Mucosa of rectum (tissue), 2 donors: ENCODE measurements around the gene MAP7.
"Not testable (repeated sequence)": the region's sequence is repeated elsewhere in the genome, so short reads cannot be mapped to it uniquely, and the experiment has no call there.

ENCODE experiments used
- H3K27ac ChIP-seq, 2 donors: one replicate each; pipeline ENCODE4 v1.7.0; 2013; ENCODE audit warnings: inconsistent platforms in 2 of 2, low read depth in 2 of 2, low read length in 2 of 2
- H3K27me3 ChIP-seq, 2 donors: one replicate each; pipeline ENCODE4 v1.7.0; 2013; ENCODE audit warnings: low read length in 2 of 2; ENCODE audit not compliant: control insufficient read depth in 2 of 2, insufficient read depth in 2 of 2
- H3K36me3 ChIP-seq, 2 donors: one replicate each; pipeline ENCODE4 v1.7.0; 2013; ENCODE audit warnings: low read length in 2 of 2; ENCODE audit not compliant: control insufficient read depth in 2 of 2, insufficient read depth in 2 of 2
- H3K4me1 ChIP-seq, 2 donors: one replicate each; pipeline ENCODE4 v1.7.0; 2013; ENCODE audit warnings: low read length in 2 of 2, mild to moderate bottlenecking in 1 of 2; ENCODE audit not compliant: control insufficient read depth in 2 of 2, insufficient read depth in 2 of 2
- H3K4me3 ChIP-seq, 2 donors: one replicate each; pipeline ENCODE4 v1.7.0; 2013; ENCODE audit warnings: low read length in 2 of 2
- H3K9ac ChIP-seq, 2 donors: one replicate each; pipeline ENCODE4 v1.7.0; 2013; ENCODE audit warnings: low read length in 2 of 2, low read depth in 1 of 2, mild to moderate bottlenecking in 1 of 2
- H3K9me3 ChIP-seq, 2 donors: one replicate each; pipeline ENCODE4 v1.7.0; 2013; ENCODE audit warnings: low read length in 2 of 2; ENCODE audit not compliant: control insufficient read depth in 2 of 2
- donor health status: healthy.
- donor health status: Normal muscosa, but diverticular disease.

The MAP7 gene

DNA sequence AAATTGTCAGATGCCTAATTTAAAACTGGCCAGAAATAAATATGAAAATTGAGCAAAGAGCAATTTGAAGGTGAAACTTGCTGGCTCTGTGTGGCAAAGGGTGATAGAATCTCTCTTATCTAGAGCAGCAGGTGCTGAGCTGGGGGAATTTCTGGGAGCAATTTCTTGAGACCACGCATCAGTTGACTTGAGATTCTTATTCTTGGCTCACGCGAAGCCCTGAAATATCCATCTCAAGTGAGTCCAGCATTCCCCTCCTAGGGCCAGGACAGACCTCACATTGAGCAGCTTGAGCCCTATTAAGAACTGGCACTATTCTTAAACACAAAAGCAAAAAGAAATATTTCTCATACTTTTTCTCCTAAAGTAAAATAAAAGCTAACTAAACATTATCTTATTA is 66.3 kb downstream of the MAP7 start:
- Histone ChIP-seq H3K9me3 (no peaks in the 10 kb centered on the region), H3K27me3 (no peaks in the 10 kb centered on the region), H3K4me3 (no peak overlapping the region), H3K27ac (no peak overlapping the region), H3K4me1 (no peaks in the 10 kb centered on the region), H3K36me3 (no peaks in the 10 kb centered on the region), H3K9ac (no peak overlapping the region)

GRCh38 chr6:136483005-136483404 is 67.2 kb downstream of the MAP7 start:
- not testable (repeated sequence) for H3K4me1 ChIP-seq, H3K36me3 ChIP-seq, H3K27ac ChIP-seq, H3K9me3 ChIP-seq, H3K9ac ChIP-seq, H3K4me3 ChIP-seq, H3K27me3 ChIP-seq

DNA sequence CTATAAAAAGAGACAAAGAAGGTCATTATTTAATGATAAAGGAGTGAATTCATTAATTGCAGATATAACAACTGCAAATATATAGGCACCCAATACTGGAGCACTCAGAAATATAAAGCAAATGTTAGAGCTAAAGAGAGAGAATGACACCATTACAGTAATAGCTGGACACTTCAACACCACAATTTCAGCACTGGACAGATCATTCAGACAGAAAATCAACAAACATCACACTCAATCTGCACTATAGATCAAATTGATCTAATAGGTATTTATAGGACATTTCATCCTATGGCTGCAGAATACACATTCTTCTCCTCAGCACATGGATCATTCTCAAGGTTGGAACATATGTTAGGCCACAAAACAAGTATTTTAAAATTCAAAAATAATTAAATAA is 72.7 kb downstream of the MAP7 start:
- no peaks in the 10 kb centered on the region for H3K27me3 ChIP-seq
- no peak overlapping the region for H3K4me3 ChIP-seq
- H3K9ac ChIP-seq = no peak overlapping the region
- no peak overlapping the region for H3K27ac ChIP-seq
- no peaks in the 10 kb centered on the region for H3K4me1 ChIP-seq
- H3K9me3 ChIP-seq = no peaks in the 10 kb centered on the region
- H3K36me3 ChIP-seq = no peaks in the 10 kb centered on the region

DNA sequence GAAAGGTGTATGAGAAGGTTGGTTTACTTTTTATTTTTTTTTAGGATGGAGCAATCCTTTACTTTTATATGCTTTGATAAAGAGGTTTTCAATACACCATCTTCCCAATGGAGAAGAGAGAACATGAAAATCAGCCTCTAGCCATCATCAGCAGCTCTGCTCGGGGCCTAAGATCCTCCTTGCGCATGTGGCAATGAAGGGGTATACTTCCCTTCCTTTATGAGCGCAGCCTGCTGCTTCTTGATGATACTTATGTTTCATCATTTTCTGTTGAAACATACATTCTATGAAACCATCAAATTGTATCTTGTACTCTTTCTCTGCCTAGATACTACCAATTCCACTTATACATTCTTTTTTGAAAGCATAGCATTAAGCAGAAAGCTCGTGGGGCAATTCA is 74.5 kb downstream of the MAP7 start:
- Histone ChIP-seq H3K36me3 (no peaks in the 10 kb centered on the region), H3K4me3 (no peak overlapping the region), H3K9me3 (no peaks in the 10 kb centered on the region), H3K4me1 (no peaks in the 10 kb centered on the region), H3K27me3 (no peaks in the 10 kb centered on the region), H3K9ac (no peak overlapping the region), H3K27ac (no peak overlapping the region)

GRCh38 chr6:136474241-136474640 is 76.0 kb downstream of the MAP7 start:
- no peaks in the 10 kb centered on the region for H3K27me3 ChIP-seq
- H3K36me3 ChIP-seq = no peaks in the 10 kb centered on the region
- no peaks in the 10 kb centered on the region for H3K4me1 ChIP-seq
- no peaks in the 10 kb centered on the region for H3K9me3 ChIP-seq
- H3K4me3 ChIP-seq = no peak overlapping the region
- no peak overlapping the region for H3K9ac ChIP-seq
- H3K27ac ChIP-seq = no peak overlapping the region

DNA sequence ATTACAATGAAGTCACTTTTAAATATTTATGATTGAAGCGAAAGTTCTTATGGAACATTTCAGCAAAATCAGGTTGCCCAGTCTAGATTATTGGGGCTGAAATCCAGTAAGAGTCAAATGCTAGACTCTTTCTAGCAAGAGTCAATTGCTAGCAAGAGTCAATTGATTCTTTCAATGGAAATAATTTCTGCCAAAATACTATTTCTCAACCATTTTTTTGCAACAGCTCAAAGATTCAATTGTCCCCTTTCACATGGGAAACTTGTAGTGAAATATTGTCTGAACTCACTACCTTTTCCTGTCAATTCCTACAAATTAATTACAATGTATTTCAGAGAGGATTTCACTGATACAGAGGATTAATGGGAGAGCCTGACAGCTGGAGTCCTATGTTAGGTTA is 78.3 kb downstream of the MAP7 start:
- Histone ChIP-seq H3K27ac (no peak overlapping the region), H3K4me3 (no peak overlapping the region), H3K36me3 (no peaks in the 10 kb centered on the region), H3K27me3 (no peaks in the 10 kb centered on the region), H3K9ac (no peak overlapping the region), H3K4me1 (no peaks in the 10 kb centered on the region), H3K9me3 (no peaks in the 10 kb centered on the region)

GRCh38 chr6:136471372-136471771 is 78.8 kb downstream of the MAP7 start:
- H3K27ac ChIP-seq = no peak overlapping the region
- peaks cover 0 to 3% of the 10 kb centered on the region in 2 donors for H3K4me1 ChIP-seq
- no peak overlapping the region for H3K9ac ChIP-seq
- no peaks in the 10 kb centered on the region for H3K27me3 ChIP-seq
- no peaks in the 10 kb centered on the region for H3K36me3 ChIP-seq
- no peak overlapping the region for H3K4me3 ChIP-seq
- H3K9me3 ChIP-seq = no peaks in the 10 kb centered on the region

DNA sequence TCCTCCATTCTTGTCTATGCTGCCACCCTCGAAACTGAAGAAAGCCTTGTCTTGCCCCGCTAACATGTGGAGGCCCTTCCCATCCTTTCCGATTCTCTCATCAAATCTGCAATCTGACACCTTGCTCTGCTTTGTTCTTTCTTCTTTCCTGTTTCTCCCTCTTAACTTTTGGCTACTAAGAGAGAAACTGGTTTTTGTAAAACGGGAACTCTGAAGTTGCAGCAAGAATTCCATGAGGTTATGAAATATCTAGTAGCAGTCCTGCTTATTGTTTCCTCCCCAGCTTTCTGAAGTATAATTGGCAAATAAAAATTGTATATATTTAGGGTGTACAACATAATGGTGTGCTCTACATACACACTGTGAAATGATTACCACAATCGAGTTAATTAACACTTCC is 80.2 kb downstream of the MAP7 start:
- Histone ChIP-seq H3K27ac (no peak overlapping the region), H3K9me3 (no peaks in the 10 kb centered on the region), H3K36me3 (no peaks in the 10 kb centered on the region), H3K4me1 (peaks cover 0 to 3% of the 10 kb centered on the region in 2 donors), H3K27me3 (no peaks in the 10 kb centered on the region), H3K4me3 (no peak overlapping the region), H3K9ac (no peak overlapping the region)

GRCh38 chr6:136469154-136469553 is 81.1 kb downstream of the MAP7 start:
- Histone ChIP-seq H3K27me3 (no peaks in the 10 kb centered on the region), H3K4me1 (peaks cover 0 to 3% of the 10 kb centered on the region in 2 donors), H3K4me3 (no peak overlapping the region), H3K36me3 (no peaks in the 10 kb centered on the region), H3K27ac (no peak overlapping the region), H3K9me3 (no peaks in the 10 kb centered on the region), H3K9ac (no peak overlapping the region)

DNA sequence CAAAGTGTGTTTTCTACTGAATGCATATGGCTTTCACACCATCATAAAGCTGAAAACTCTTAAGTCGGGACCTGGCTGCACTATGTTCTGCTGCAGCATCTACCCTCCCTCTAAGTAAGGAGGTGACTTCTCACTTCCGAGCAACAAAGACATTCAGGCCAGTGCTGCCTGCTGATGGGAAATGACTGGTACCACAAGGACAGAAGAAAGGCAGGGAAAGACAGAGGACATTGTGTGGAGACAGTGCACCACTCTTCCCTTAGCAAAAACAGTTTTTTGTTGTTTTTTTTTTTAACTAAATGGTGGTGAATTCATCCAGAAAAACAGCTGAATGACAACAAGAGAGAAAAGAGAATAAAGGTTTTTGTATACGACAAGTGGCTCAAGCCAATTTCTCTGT is 81.5 kb downstream of the MAP7 start:
- H3K4me3 ChIP-seq = no peak overlapping the region
- no peak overlapping the region for H3K27ac ChIP-seq
- no peak overlapping the region for H3K9ac ChIP-seq
- peaks cover 0 to 4% of the 10 kb centered on the region in 2 donors for H3K4me1 ChIP-seq
- H3K36me3 ChIP-seq = no peaks in the 10 kb centered on the region
- no peaks in the 10 kb centered on the region for H3K27me3 ChIP-seq
- no peaks in the 10 kb centered on the region for H3K9me3 ChIP-seq

DNA sequence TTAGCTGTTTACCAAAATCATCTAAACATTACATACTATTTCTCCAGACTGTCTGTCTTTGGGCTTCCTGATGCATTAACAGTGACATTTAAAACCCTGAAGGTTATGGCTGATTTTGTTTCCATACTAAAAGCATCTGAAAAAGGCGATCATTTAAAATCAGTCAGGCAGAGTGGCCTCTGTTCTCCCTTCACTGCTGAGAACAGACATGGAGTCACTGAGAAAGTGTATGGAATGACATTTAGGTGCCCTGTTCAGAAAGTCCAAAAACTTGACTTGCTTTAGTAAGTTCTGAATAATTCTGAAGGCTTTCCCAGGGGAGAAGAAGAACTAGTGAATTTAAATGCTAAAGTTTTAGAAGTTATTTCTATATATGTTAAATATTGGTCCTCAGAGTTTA is 83.0 kb downstream of the MAP7 start:
- Histone ChIP-seq H3K9me3 (no peaks in the 10 kb centered on the region), H3K27ac (no peak overlapping the region)

More for the DNA sequence above, 83.0 kb downstream of the MAP7 start:
- H3K9ac ChIP-seq = no peak overlapping the region
- no peaks in the 10 kb centered on the region for H3K27me3 ChIP-seq
- no peaks in the 10 kb centered on the region for H3K36me3 ChIP-seq
- peaks cover 0 to 6% of the 10 kb centered on the region in 2 donors for H3K4me1 ChIP-seq
- H3K4me3 ChIP-seq = no peak overlapping the region
